Cerebellar nuclear complex (tissue), 1 donor: ENCODE results near the gene CDC42BPB.

Source experiments
- DNase-seq, 2 experiments: peaks; one replicate each; lab custom pipeline; 2025; lab: John Stamatoyannopoulos, UW

The CDC42BPB gene

DNA sequence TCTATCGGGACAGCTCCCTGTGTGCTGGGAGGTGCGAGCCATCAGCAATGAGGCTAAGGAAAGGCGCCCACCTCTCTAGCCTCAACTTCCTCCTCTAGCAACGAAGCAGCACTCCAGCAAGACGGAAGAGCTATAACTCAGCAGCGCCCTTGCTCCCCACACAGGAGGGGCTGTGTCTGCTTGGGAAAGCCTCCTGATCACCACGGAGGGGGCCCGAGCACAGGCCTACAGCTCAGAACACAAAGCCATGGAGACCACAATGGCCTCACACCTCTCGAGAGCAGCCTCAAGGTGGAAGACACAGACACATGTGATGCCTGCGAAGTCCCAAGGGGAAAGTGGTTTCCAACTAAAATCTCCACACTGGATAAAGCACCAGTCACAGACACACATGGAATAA lies 60.4 kb downstream of the CDC42BPB start:
- DNase-seq: no peak

GRCh38 chr14:102994689-102995088 lies 62.7 kb downstream of the CDC42BPB start:
- DNase-seq: no peak

- no peak for DNase-seq
Measured at GRCh38 chr14:102993523-102993922, 63.8 kb downstream of the CDC42BPB start.

- DNase-seq: no peak
Measured at GRCh38 chr14:102991376-102991775, 66.0 kb downstream of the CDC42BPB start.

DNA sequence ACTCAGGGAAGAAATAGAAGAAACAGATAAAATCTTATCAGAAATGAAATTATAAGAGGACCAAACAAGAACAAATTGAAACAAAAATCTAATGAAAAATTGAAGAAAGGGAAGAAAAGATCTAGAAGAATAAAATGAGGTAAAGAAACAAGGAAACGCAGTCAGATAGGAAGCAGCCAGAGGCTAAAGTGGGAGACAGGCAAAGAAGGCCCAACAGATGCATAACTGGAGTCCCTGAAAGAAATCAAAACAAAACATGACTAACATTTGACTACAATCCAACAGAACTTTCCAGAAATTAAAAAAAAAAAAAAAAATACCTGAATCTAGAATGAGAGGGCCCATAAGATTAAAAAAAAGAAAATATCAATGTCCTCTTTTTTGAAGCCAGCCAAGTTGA lies 69.3 kb downstream of the CDC42BPB start:
- no peak for DNase-seq

DNA sequence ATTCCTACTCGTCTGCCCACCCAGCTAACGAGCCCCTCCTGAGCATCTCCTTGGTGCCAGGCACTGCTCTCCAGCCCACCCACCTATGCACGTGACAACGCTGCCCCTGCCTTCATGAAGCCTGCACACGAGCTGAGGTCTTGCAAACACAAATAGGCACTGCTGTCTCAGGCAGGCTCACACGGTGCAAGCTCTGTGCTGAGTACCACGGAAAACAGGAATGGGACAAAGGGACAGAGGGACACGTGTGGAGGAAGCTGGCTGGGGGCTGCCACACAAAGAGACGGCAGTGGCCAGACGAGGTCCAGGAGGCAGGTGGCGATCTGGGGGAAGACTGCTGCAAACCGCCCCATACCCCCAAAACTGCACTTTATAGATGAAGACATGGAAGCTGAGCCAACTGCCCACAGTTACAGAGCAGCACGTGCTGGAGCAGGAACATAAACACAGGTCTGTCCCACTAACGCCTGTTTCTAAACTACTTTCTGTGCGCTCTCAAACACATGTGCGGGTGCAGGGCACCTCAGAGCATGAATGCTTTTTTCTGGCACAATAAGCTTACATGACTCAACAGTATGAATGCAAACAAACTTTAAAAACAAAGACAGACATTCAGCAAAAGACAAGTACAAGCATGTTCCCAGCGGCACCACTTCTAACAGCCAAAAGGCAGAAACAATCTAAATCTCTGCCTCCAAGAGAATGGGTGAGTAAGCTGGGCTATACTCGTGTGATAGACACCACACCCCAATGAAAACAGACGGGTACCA lies 70.4 kb downstream of the CDC42BPB start:
- DNase-seq: no peak

GRCh38 chr14:102985665-102986064 lies 71.7 kb downstream of the CDC42BPB start:
- no peak for DNase-seq

DNA sequence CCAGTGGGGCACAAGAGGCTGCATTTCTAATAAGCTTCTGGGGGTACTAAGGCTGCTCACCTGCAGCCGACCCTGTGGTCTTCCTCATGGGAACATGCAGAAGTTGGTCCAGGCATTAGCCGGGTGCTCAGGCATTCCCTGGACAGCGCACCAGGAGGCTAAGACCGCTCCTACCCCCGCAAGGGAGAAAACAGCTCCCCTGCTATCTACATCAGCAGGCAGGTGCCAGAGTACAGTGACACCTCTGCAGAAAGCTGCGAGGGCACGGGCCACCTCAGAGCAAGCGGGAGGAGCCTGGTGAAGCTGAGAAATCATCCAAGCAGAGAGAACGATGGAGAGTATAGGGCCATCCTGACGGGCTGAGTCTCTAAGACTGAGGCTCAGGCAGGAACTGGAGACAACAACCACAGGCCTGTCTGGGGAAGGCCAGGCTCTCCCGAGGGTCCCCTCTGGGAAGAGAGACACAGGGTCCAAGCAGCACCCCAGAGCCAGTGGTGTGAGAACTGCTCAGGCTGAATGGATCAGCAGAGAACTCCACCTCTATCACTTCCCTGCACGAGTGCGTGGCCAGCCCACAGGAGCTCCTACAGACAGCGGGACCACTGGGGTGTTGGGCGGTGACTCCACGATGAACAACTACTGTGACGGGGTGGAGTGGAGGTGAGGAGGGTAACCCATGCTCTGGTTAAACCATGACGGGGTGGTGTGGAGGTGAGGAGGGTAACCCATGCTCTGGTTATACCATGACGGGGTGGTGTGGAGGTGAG lies 72.8 kb downstream of the CDC42BPB start:
- DNase-seq: no peak

DNA sequence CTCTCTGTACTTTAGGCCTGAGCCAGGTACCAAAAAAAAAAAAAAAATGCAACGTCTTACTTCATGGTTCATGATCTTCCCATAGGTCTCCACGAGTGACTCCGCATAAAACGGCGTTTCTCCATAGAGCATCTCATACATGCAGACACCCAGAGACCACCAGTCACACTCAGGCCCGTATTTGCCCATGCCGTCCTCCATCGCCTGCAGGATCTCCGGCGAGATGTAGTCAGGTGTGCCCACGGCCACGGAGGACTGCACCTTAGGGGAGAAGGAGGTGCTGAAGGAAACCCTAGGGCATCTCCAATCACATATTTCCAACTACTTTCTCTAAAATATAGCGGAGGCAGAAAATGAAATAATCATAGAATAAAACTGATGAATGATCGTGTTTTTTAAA lies 73.9 kb downstream of the CDC42BPB start:
- DNase-seq: no peak

DNA sequence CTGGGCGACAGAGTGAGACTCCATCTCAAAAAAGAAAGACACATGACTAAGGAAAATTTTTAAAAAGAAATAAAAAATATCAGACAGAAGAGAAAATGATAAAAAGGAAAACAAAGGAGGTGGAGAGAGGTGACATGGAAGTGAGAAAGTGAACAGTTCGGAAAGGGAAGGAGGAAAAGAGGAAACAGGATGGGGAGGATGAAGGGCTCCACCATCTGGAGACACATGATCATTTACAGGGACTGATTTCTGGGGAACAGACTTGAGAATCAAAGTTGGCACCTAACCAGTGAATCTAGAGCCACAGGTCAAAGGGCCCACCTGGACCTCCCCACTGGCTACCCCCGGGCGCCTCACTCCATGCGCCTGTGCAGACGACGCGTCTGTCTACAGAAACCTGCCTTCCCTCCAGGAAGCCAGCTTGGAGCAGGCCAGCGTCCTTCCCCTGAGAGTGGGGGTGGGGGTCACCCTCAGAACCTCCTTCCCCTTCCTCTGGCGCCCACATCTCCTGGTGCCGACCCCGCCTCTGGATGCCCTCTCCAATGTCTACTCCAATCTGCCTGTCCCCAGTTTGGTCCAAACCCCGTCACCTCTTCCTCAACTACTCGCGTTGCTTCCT lies 74.4 kb downstream of the CDC42BPB start:
- no peak for DNase-seq

DNA sequence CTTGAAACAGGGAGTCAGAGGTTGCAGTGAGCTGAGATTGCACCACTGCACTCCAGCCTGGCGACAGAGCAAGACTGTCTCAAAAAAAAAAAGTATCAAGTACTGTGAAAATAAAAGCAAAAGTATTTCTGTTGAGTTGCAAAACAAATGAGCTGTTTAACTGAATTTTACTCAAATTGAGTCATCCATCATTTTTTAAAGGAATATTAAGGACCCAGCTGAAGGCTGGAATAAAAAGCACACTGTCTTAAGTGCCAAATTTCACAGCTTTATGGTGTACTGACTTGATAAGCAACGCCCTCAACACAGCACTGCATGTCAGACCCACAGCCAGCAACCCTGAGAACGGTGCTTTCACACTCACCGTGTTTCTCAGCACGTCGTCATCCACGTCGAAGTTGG lies 76.9 kb downstream of the CDC42BPB start:
- DNase-seq: no peak

- DNase-seq: no peak
Measured at GRCh38 chr14:102979406-102979805, 77.9 kb downstream of the CDC42BPB start.

DNA sequence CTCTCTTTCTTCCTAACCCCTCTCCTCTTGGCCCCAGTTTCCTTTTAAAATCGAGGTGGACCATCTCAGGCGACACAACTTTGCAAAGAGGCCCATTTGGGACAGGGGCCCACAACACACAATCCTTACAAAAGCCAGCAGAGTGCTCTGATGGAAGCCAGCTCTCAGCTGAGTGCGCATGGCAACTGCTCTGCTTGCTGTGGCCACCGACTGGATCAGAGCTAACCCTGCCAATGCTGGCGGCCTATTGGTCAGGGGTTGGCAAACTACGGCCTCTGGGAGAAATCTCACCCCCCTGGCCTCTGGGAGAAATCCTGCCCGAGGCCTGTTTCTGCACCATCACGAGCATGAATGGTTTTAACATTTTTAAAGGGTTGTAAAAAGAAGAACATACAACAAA lies 79.9 kb downstream of the CDC42BPB start:
- no peak for DNase-seq

DNA sequence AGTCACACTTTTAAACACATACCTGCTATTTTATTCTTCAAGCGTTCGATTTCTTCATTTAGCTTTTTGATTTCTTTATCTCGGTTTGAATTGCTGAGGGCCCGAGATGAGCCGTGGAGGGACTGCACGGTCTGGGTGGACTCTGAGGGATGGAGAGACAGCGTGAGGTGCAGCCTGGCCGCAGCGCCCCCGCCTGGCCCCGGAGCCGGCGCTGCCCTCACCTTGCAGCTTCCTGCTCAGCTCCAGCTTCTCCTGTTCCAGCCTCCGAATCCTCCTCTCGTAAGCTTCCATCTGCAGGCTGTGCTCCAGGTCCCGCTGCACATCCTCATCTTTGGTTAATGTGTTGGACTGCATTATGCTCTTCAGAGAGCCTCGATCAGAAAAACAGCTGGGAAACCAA lies 81.7 kb downstream of the CDC42BPB start:
- no peak for DNase-seq

DNA sequence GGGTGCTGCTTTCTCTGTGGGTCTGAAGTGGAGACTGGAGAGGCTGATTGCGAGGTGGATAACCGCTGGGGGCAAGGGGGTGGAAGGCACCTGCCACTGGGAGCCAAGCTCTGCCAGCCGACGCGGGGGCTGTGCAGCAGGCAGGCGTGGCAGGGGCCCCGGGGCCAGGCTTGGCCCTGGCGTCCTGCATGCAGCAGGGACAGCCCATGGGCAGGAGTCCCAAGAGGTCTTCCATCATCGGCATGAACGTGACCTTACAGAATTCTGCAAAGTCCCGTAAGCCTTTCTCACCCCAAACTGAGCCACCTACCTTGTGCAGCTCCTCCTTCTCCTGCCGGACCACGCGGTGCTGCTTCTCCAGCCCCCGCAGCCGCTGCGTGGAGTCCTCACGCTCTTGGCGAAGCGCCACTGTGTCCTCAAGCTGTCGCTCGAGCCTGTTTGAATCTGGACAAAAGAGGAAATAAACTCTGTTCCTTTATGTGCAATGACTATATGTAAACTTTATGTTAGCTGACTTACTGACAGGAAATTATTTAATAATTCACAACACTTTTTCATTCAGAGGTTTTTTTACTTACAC lies 83.6 kb downstream of the CDC42BPB start:
- no peak for DNase-seq

DNA sequence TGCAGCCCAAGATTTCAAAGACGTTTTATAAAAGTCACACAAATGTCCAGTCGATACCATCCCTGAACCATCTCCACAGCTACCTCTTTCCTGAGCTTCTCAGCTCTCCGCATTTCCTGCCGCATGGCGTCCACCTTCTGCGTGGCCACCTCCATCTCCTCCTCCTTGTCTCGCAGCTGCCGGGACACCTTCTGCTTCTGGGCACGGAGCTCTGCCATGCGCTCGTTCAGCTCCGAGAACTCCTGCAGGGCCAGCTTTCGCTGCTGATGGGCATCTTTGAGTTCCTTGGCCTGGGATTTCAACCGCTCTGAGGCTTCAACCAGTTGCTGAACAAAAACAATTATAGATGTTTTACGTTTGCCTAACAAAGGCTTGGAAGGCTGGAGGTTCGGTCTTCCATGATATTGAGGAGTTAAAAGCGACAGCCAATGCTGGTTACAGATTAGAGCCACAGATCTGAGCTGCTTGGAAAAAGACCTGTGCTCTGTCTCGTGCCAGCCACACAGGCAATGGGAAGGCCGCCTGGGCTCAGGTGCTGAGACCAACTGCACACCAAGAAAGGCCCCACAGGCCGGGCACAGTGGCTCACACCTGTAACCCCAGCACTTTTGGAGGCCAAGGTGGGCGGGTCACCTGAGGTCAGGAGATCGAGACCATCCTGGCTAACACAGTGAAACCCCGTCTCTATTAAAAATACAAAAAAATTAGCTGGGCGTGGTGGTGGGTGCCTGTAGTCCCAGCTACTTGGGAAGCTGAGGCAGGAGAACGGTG lies 85.3 kb downstream of the CDC42BPB start:
- peak in 1 of 2 experiments; percentile 39 for DNase-seq

- DNase-seq: no peak
Measured at GRCh38 chr14:102971314-102971713, 86.0 kb downstream of the CDC42BPB start.

GRCh38 chr14:102970496-102970895 lies 86.9 kb downstream of the CDC42BPB start:
- no peak for DNase-seq

DNA sequence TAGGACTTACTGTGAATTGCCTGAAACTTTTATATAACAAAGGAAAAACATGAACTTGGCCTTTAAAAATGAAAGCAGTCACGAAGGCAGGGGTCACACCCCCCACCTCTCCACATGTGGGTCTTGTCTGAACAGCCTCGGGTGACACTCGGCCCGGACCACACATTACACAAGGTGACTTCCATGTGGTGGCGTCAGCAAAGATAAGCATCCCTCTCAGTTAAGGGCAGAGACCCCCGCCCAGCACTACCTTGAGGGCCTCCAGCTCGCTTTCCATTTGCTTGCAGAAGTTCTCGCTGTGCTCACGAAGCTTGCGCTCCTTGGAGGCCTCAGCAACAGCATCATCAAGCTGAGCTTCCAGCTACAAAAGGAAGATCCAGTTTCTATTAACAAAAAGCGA lies 87.4 kb downstream of the CDC42BPB start:
- no peak for DNase-seq

GRCh38 chr14:102969060-102969791 lies 88.1 kb downstream of the CDC42BPB start:
- peak in 1 of 2 experiments; percentile 4 for DNase-seq

DNA sequence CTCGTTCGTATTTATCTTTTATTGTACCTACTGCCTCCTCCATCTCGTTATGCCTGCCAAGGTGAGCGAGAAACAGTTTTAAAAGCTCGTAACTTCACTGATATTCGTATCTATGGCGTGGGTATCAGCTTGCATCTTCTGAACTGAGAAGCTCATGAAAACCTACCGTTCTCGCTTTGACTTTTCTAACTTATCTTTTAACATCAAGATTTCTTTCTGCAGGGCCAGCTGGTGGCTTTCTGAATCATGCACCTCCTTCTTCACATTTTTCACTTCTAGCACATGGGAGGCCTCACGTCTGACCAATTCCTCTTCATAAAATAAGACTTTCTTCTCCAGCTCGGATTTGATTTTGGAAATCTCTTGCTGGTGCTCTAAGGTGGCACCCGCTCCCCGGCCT lies 89.0 kb downstream of the CDC42BPB start:
- no peak for DNase-seq
